ENCODE results near the gene PIK3AP1. TPM values are rescaled to one million over a fixed set of nuclear protein-coding genes. Genes with fewer than 3 reads are reported as not detected.
A peak's percentile ranks its signal among the peaks of the same experiment; 100 is the strongest.
"Not testable (repeated sequence)": the region's sequence is repeated elsewhere in the genome, so short reads cannot be mapped to it uniquely, and the experiment has no call there.

The PIK3AP1 gene
- total and polyA plus RNA-seq, 7 donors = 6.1 to 22.0 (median 10.0) TPM

GRCh38 chr10:96743988-96744585 lies 23.8 kb upstream of the PIK3AP1 start:
- Histone ChIP-seq H3K4me1 (no peaks in the 10 kb centered on the region), H3K27me3 (no peaks in the 10 kb centered on the region), H3K9me3 (no peaks in the 10 kb centered on the region), H3K4me3 (no peak overlapping the region), H3K36me3 (no peaks in the 10 kb centered on the region), H3K27ac (no peak overlapping the region)
- TF ChIP-seq POLR2A (IDR thresholded peaks at IDR 0.05) = no peak
- no peak for TF ChIP-seq CTCF (IDR thresholded peaks at IDR 0.05)
- TF ChIP-seq EP300 (IDR thresholded peaks at IDR 0.05) = no peak
- TF ChIP-seq POLR2AphosphoS5 (IDR thresholded peaks at IDR 0.05) = no peak
- intact Hi-C loops (cut with DNase I) = no loop called here
- 62 to 83% methylated on average over 7 of the region's 7 CpGs for WGBS, 2 donors
- DNase-seq = no peak

- H3K27me3 ChIP-seq; H3K36me3 ChIP-seq; DNase-seq; H3K4me3 ChIP-seq; H3K9me3 ChIP-seq; intact Hi-C loops (cut with DNase I); H3K4me1 ChIP-seq: not testable (repeated sequence)
- 82 to 83% methylated on average over 6 of the region's 6 CpGs for WGBS, 2 donors
- peak overlapping the region in 2 of 4 donors; percentile 25 to 28 for H3K27ac ChIP-seq
These were observed 21.2 kb upstream of the PIK3AP1 start for GRCh38 chr10:96741557-96741956.

DNA sequence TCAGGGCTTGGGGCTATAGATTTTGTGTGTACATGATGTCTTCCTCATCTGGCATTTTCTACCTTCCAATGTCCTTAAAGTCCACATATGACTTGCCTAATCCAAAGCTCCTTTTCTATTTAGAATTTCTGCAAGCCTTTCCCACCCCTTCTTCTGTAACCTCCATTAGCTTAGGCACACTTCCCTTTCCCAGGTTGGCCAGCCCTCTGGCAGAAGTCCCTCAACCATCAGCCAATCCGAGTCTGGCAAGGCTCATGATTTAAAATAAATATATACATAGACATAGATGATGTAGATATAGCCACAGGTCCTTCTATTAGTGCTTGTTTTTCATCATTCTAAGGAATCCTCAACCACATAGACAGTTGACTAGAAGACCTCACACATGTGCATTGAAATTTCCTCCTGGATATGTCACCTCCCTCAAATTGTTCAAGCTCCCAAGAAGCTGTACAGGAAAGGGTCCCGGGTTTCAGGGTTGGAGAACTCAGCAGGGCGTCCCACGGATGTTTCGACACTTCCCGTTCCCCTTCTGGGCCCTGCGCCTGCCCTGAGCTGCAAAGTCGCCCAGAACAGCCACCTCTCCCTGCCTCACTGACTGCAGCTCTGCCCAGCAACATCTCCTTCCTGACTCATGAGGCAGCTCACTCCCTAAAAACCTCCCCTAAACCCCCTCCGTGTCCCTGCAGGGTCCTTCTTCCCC lies 20.4 kb upstream of the PIK3AP1 start:
- Histone ChIP-seq H3K36me3 (no peaks in the 10 kb centered on the region), H3K4me3 (no peak overlapping the region), H3K27me3 (no peaks in the 10 kb centered on the region), H3K27ac (peak overlapping the region in 2 of 4 donors; percentile 14 to 28), H3K9me3 (no peaks in the 10 kb centered on the region), H3K4me1 (no peaks in the 10 kb centered on the region)
- 52 to 71% methylated on average over 9 of the region's 9 CpGs for WGBS, 2 donors
- DNase-seq = peak; percentile 78
- intact Hi-C loops (cut with DNase I) = no loop called here
- TF ChIP-seq EP300 (IDR thresholded peaks at IDR 0.05) = no peak
- TF ChIP-seq POLR2A (IDR thresholded peaks at IDR 0.05) = no peak
- TF ChIP-seq POLR2AphosphoS5 (IDR thresholded peaks at IDR 0.05) = no peak
- no peak for TF ChIP-seq CTCF (IDR thresholded peaks at IDR 0.05)

- Histone ChIP-seq H3K4me1 (no peaks in the 10 kb centered on the region), H3K36me3 (no peaks in the 10 kb centered on the region), H3K27me3 (no peaks in the 10 kb centered on the region), H3K9me3 (no peaks in the 10 kb centered on the region), H3K4me3 (no peak overlapping the region), H3K27ac (peak overlapping the region in 2 of 4 donors; percentile 14)
- 94 to 95% methylated on average over 7 of the region's 7 CpGs for WGBS, 2 donors
- intact Hi-C loops (cut with DNase I) = no loop called here
- TF ChIP-seq POLR2A (IDR thresholded peaks at IDR 0.05) (no peak), CTCF (IDR thresholded peaks at IDR 0.05) (no peak), POLR2AphosphoS5 (IDR thresholded peaks at IDR 0.05) (no peak), EP300 (IDR thresholded peaks at IDR 0.05) (no peak)
- DNase-seq = no peak
These were observed 19.8 kb upstream of the PIK3AP1 start for GRCh38 chr10:96740141-96740540.

DNA sequence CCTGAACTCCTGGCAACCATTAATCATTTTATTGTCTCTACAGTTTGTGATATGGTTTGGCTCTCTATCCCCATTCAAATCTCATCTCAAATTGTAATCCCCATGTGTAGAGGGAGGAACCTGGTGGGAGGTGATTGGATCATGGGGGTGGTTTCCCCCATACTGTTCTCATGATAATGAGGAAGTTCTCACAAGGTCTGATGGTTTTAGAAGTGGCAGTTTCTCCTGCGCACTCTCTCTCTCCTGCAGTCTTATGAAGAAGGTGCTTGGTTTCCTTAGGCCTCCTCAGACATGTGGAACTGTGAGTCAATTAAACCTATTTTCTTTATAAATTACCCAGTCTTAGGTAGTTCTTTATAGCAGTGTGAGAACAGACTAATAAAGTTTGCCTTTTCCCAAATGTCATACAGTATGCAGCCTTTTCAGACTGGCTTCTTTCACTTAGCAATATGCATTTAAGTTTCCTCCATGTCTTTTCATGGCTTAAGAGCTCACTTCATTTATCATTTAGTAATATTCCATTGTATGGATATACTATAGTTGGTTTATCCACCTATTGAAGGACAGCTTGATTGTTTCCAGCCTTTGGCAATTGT lies 17.1 kb upstream of the PIK3AP1 start:
- H3K36me3 ChIP-seq; H3K4me3 ChIP-seq; H3K27me3 ChIP-seq; H3K27ac ChIP-seq; DNase-seq; H3K4me1 ChIP-seq; intact Hi-C loops (cut with DNase I); H3K9me3 ChIP-seq: not testable (repeated sequence)
- WGBS, 2 donors = 79 to 89% methylated on average over 1 of the region's 1 CpG
